Measurements from ENCODE around the gene COL1A1. TPM values are rescaled to one million over a fixed set of nuclear protein-coding genes. Genes with fewer than 3 reads are reported as not detected.

The COL1A1 gene
- total RNA-seq, 1 donor from 2014 or later, result 6,804 TPM

- DNase-seq (ENCODE audit: low spot score), result peak; percentile 93
These were observed 28.0 kb downstream of the COL1A1 start for GRCh38 chr17:50173335-50173941.

- DNase-seq (ENCODE audit: low spot score), result no peak
These were observed 28.5 kb downstream of the COL1A1 start for GRCh38 chr17:50172936-50173334.

- no peak for DNase-seq (ENCODE audit: low spot score)
These were observed 29.3 kb downstream of the COL1A1 start for GRCh38 chr17:50172130-50172529.

DNA sequence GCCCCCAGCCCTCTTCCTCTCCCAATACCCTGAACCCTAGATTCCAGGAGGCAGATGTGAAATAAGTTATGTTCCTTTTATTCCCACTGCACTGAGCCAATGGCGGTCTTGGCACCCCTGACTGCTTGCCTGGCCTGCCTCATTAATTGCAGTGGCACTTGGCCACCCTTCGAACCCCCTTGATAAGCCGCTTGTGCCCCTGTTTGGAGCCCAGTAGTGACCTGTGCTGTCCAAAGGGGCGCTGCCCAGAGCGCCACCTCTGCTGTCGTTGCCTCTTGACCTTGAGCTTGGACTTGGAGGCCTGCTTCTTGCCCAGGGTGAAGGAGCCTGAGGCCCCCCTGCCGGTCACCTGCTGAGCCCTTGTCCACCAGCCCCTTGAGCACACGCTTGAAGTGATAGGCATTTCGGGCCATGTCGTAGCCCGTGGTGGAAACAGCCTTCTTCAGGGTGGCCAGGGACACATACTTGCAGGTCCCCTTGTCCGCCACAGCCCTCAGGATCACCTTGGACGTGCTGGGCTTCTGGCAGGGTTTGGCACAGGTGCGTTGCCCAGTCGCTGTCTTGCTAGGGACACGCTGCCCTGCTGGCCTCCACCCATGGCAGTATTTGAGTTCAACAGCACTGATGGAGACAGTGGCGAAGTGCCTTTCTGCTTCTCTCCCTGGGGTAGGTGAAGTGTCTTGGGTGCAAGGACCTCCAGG is 29.9 kb downstream of the COL1A1 start:
- DNase-seq (ENCODE audit: low spot score), result no peak

GRCh38 chr17:50170662-50171370 is 30.6 kb downstream of the COL1A1 start:
- no peak for DNase-seq (ENCODE audit: low spot score)

DNA sequence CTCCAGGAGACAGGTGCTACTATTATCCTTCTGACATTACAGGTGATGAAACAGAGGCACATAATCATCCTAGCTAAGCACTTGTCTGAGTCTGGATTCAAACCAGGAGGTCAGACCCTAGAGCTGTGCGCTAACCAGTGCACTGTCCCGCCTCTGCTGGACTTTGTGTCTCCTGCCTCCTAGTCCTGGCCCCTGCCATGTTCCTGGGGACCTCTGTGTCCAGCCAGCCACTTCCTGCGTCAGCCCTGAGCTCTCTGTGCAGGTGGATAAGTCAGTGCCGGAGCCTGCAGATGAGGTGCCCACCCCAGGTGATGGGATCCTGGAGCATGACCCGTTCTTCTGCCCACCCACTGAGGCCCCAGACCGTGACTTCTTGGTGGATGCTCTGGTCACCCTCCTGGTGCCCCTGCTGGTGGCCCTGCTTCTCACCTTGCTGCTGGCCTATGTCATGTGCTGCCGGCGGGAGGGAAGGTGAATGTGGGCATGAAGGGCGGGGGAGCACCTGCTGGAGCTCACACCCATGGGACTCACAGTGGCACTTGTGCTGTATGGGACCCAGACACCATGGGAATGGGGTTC is 31.5 kb downstream of the COL1A1 start:
- no peak for DNase-seq (ENCODE audit: low spot score)

DNA sequence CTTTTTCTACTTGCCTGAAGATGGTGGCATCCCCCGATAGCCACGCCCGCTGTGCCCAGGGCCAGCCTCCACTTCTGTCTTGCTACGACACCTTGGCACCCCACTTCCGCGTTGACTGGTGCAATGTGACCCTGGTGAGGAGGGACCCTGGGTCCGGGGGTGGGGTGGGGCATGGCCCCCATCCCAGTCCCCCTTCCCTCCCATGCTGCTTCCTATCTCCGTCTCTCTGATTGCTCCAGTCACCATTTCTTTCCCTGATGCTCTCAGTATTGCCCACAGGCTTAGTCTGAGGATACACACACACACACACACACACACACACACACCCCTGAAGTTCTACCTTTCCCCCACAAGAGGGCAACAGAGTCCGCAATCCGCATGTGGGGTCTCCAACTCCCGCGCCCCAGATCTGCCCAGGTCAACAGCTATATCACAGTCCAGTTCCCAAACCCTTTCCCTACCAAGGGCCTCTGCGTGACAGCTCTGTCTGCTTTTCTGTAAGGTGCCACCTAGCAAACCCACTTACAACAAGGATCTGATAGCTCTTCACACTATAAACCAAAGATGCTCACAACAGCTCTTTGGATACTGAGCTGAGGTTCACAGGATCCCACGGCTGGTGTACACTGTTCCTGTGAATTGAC is 32.2 kb downstream of the COL1A1 start:
- DNase-seq (ENCODE audit: low spot score), result peak; percentile 77

DNA sequence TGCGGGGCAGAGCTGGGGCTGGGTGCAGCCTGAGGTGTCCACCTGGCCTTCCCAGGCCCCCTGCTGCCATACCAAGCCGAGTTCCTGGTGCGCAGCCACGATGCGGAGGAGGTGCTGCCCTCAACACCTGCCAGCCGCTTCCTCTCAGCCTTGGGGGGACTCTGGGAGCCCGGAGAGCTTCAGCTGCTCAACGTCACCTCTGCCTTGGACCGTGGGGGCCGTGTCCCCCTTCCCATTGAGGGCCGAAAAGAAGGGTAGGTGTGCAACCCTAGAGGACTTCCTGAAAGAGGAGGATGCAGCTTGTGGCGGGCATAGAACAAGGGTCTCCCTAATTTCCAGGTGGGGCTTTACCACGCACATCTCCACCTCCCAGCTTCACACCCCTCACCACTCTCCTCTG is 33.1 kb downstream of the COL1A1 start:
- no peak for DNase-seq (ENCODE audit: low spot score)

- DNase-seq (ENCODE audit: low spot score), result no peak
These were observed 34.1 kb downstream of the COL1A1 start for GRCh38 chr17:50167371-50167770.

DNA sequence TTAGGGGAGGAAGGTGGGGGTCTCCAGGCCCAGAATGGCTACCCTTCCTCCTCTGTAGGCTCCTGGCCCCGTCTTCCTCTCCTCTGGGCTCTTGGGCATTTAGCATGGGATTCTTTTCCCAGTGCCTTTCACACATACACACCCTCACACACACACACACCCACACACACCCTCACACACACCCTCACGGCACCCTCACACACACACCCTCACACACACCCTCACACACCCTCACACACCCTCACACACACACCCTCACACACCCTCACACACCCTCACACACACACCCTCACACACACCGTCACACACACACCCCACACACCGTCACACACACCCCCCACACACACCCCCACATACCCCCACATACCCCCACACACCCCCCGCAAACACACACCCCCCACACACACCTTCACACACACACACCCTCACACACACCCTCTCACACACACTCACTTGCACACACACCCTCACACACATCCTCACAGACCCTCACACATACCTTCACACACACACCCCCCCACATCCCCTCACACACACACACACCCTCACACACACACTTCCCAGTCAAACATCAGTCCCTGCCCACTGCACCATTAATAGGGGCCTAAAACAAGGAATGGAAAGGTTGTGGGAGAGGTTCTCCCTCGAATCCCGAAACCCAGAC is 34.8 kb downstream of the COL1A1 start:
- DNase-seq (ENCODE audit: low spot score), result no peak

- no peak for DNase-seq (ENCODE audit: low spot score)
These were observed 35.4 kb downstream of the COL1A1 start, which contains the start of gene SGCA for GRCh38 chr17:50165867-50166517. Gene SGCA, plus strand, starts transcription at chr17:50166005. Its CDS starts 36 bp downstream, at chr17:50166041.

DNA sequence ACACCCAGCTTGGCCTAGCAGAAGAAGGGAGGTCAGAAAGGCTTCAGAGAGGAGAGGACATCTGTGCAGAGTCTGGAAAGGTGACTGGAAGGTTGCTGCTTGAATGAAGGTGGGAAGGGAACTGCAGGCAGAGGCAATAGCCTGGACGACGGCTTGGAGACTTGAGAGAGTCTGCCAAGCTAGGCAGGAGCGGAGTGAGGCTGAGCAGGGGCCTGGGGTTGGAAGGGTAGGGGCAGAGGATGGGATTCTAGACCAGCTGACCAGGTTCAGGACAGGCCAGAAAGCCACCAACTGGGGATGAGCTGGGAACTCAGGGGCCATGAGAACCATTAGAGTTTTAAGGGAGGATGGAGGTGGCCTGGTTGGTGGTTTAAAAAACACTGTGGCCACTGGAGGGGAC is 36.0 kb downstream of the COL1A1 start:
- DNase-seq (ENCODE audit: low spot score), result no peak

DNA sequence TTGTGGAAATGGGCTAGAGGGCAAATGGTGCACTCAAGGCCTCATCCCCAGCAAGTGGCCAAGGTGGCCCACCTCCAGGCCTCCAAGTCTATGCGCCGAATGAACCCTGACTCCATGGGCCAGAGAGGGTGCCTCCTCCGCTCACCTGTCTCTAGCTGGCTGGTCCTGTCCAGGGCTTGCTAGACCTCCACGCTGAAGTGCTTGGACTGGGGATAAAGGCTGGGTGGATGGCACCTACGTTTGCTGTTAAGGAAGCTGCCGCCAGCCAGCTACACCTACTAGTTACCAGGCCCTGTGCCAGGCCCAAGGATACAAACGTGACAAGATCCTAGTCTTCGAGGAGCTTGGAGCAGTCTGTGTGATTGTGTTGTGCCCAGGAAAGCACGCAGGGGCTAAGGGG is 36.4 kb downstream of the COL1A1 start:
- no peak for DNase-seq (ENCODE audit: low spot score)

- DNase-seq (ENCODE audit: low spot score), result no peak
These were observed 36.8 kb downstream of the COL1A1 start for GRCh38 chr17:50164697-50164988.

DNA sequence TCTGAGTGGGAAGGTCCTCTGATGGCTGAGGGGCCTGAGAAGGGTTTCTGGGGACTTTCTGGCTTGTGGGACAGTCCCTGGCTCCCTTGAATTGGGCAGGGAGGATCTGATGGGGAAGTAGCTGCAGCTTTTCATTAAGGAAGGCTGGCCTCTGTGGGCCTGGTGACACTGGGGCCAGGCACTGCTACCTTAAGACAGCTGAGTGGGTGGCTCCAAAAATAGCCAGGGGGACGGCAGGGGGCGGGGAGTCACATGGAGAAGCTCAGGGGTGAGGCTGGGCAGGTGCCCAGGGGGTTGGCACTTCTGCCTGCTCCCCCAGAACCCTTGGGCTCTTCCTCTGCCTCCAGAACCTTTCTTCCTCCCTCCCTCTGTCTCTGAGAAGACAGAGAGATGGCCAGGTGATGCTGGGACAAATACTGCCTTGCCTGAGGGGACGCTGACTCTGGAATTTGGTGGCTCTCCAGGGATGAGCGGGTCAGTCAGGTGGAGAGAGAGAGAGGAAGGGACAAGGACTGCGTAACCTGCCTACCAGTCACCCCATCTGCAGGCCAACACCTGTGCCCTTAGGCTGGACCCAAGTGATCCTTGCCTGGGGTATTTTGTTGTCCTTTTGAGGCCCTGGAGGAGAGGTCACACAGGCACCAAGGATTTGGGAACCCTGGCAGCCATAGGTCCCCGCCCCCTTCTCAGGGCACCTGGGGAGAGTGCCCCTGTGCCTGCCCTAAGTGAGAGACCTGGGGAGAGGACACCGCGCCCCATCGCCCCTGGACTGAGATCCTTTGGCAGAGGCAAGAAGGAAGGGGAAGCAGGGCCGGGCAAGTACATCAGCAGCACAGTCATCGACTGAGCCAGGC is 37.4 kb downstream of the COL1A1 start:
- no peak for DNase-seq (ENCODE audit: low spot score)

- no peak for DNase-seq (ENCODE audit: low spot score)
These were observed 38.8 kb downstream of the COL1A1 start for GRCh38 chr17:50162466-50163254.

GRCh38 chr17:50161911-50162288 is 39.5 kb downstream of the COL1A1 start:
- DNase-seq (ENCODE audit: low spot score), result no peak

DNA sequence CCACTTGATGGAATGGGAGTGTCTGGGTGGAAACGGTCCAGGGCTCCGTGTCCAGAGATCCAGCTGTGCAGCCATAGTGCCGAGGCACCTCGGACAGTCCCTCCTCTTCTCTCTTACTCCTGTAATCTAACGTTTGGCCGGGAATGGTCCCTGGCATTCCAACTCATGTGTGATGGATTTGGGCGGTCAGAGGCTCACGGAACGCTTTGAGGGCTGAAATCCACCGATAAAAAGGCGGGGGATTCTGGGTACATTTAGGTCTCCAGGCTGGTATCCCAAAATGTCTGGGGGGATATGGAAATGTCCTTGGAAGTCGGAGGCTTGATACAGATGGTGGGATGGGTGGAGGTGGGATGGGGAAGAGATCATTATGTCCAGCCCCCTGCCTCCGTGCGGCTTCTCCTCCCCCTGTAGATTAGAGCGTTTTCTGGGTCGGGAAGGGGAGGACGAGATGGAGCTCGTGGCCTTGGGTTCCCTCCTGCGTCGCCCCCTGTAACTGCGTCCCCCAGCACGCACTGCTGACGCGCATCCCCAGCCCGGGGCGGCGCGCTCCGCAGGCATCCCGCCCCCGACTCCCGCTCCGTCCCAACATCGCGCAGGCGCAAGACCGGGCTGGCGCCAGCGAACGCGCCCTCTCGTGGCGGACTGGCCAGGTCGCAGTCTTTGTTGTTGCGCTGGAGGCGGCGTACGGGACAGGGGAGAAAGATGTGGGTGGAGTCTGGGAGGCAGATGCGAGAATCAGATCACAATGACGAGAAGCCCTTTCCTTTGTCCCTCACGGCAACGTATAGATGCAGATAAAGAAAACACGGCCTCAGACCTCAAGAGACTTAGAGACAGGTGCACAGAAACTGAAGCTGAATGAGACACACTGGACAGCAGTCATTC is 40.2 kb downstream of the COL1A1 start:
- DNase-seq (ENCODE audit: low spot score), result peak; percentile 95
